H9 (cell line): Measurements from ENCODE around the gene ITPR1. TPM values are rescaled to one million over a fixed set of nuclear protein-coding genes. Genes with fewer than 3 reads are reported as not detected.

Experiments
- DNase-seq: peaks from one replicate; pipeline ENCODE4 v3.0.0-alpha.2; 2017
- H2AFZ ChIP-seq: one replicate; pipeline ENCODE4 v1.6.1; 2013; ENCODE audit warnings: mild to moderate bottlenecking, low read length, control low read depth, moderate library complexity
- H2AK5ac ChIP-seq: 2 replicates; pipeline ENCODE4 v1.6.1; 2013; ENCODE audit warnings: low read length, control low read depth, mixed read lengths; ENCODE audit not compliant: insufficient read length
- H2BK120ac ChIP-seq: one replicate; pipeline ENCODE4 v1.6.1; 2013; ENCODE audit warnings: low read depth, mild to moderate bottlenecking, low read length, control low read depth, inconsistent platforms; ENCODE audit not compliant: poor library complexity, severe bottlenecking
- H2BK12ac ChIP-seq: 2 replicates; pipeline ENCODE4 v1.6.1; 2013; ENCODE audit warnings: low read length, control low read depth, mixed read lengths, low read depth; ENCODE audit not compliant: insufficient read length
- H2BK15ac ChIP-seq: 2 replicates; pipeline ENCODE4 v1.6.1; 2013; ENCODE audit warnings: low read depth, low read length, control low read depth
- H2BK20ac ChIP-seq: one replicate; pipeline ENCODE4 v1.6.1; 2013; ENCODE audit warnings: low read depth, mild to moderate bottlenecking, low read length, control low read depth, inconsistent platforms; ENCODE audit not compliant: poor library complexity, severe bottlenecking
- H2BK5ac ChIP-seq: 2 replicates; pipeline ENCODE4 v1.6.1; 2013; ENCODE audit warnings: low read length, control low read depth, mixed read lengths; ENCODE audit not compliant: insufficient read length
- H3K14ac ChIP-seq: 2 replicates; pipeline ENCODE4 v1.6.1; 2013; ENCODE audit warnings: low read length, control low read depth; ENCODE audit not compliant: insufficient read depth
- H3K18ac ChIP-seq: 2 replicates; pipeline ENCODE4 v1.6.1; 2013; ENCODE audit warnings: low read depth, mild to moderate bottlenecking, mixed read lengths, low read length, control low read depth; ENCODE audit not compliant: insufficient read length
- H3K23ac ChIP-seq: 2 replicates; pipeline ENCODE4 v1.6.1; 2013; ENCODE audit warnings: low read length, control low read depth, mixed read lengths, low read depth; ENCODE audit not compliant: insufficient read length
- H3K23me2 ChIP-seq: 2 replicates; pipeline ENCODE4 v1.6.1; 2013; ENCODE audit warnings: low read depth, mild to moderate bottlenecking, mixed read lengths, low read length, control low read depth; ENCODE audit not compliant: insufficient read length, poor library complexity, severe bottlenecking
- H3K27ac ChIP-seq: 2 replicates; pipeline ENCODE4 v1.5.1; 2013; ENCODE audit warnings: low read length, control low read depth, mixed read lengths, low read depth; ENCODE audit not compliant: insufficient read length
- H3K27me3 ChIP-seq: 2 replicates; pipeline ENCODE4 v1.6.1; 2013; ENCODE audit warnings: low read length, control low read depth, inconsistent platforms; ENCODE audit not compliant: insufficient read depth
- H3K4ac ChIP-seq: 2 replicates; pipeline ENCODE4 v1.6.1; 2013; ENCODE audit warnings: low read depth, mild to moderate bottlenecking, control low read depth, inconsistent platforms, low read length, moderate library complexity
- H3K4me1 ChIP-seq: 2 replicates; pipeline ENCODE4 v1.6.1; 2013; ENCODE audit warnings: low read length, control low read depth, inconsistent platforms; ENCODE audit not compliant: insufficient read depth
- H3K4me2 ChIP-seq: 2 replicates; pipeline ENCODE4 v1.6.1; 2013; ENCODE audit warnings: low read length, control low read depth, mixed read lengths; ENCODE audit not compliant: insufficient read length, insufficient read depth
- H3K56ac ChIP-seq: 2 replicates; pipeline ENCODE4 v1.6.1; 2013; ENCODE audit warnings: low read depth, mild to moderate bottlenecking, mixed read lengths, low read length, control low read depth; ENCODE audit not compliant: insufficient read length
- H3K79me1 ChIP-seq: 2 replicates; pipeline ENCODE4 v1.6.1; 2013; ENCODE audit warnings: low read depth, mild to moderate bottlenecking, moderate library complexity, low read length, control low read depth, inconsistent platforms; ENCODE audit not compliant: insufficient read depth, poor library complexity, severe bottlenecking
- H3K79me2 ChIP-seq: 2 replicates; pipeline ENCODE4 v1.6.1; 2013; ENCODE audit warnings: low read length, control low read depth, inconsistent platforms; ENCODE audit not compliant: insufficient read depth
- H3K9ac ChIP-seq: 2 replicates; pipeline ENCODE4 v1.6.1; 2013; ENCODE audit warnings: low read length, control low read depth, mixed read lengths; ENCODE audit not compliant: insufficient read length; ENCODE audit errors: extremely low read depth
- H3K9me3 ChIP-seq: one replicate; pipeline ENCODE4 v1.6.1; 2013; ENCODE audit warnings: low read depth, low read length, inconsistent platforms; ENCODE audit not compliant: control insufficient read depth
- H3T11ph ChIP-seq: one replicate; pipeline ENCODE4 v1.6.1; 2013; ENCODE audit warnings: mild to moderate bottlenecking, low read length, control low read depth, inconsistent platforms
- H4K20me1 ChIP-seq: one replicate; pipeline ENCODE4 v1.6.1; 2013; ENCODE audit not compliant: control insufficient read depth, insufficient read length, insufficient read depth
- H4K5ac ChIP-seq: 2 replicates; pipeline ENCODE4 v1.6.1; 2013; ENCODE audit warnings: low read depth, mild to moderate bottlenecking, mixed read lengths, low read length, control low read depth; ENCODE audit not compliant: insufficient read length
- H4K8ac ChIP-seq: replicated peaks from 2 replicates; pipeline ENCODE4 v1.6.1; 2013; ENCODE audit warnings: low read length, control low read depth, mixed read lengths, low read depth; ENCODE audit not compliant: insufficient read length
- H4K91ac ChIP-seq: 2 replicates; pipeline ENCODE4 v1.6.1; 2013; ENCODE audit warnings: low read depth, mild to moderate bottlenecking, moderate library complexity, mixed read lengths, low read length, control low read depth; ENCODE audit not compliant: insufficient read length
- H3K27ac Mint-ChIP-seq, 3 experiments: 2 replicates in 2 of 3; 3 replicates in 1 of 3; pipeline ENCODE4 v1.8.0; 2020 to 2021; ENCODE audit warnings: mixed read lengths in 3 of 3, mild to moderate bottlenecking in 1 of 3, moderate library complexity in 1 of 3
- H3K27me3 Mint-ChIP-seq: 2 replicates; pipeline ENCODE4 v1.8.0; 2021; ENCODE audit warnings: low read depth, mild to moderate bottlenecking, moderate library complexity, mixed read lengths
- H3K36me3 Mint-ChIP-seq, 3 experiments: 2 replicates in 2 of 3; 3 replicates in 1 of 3; pipeline ENCODE4 v1.8.0; 2020 to 2021; ENCODE audit warnings: low read depth in 3 of 3, mixed read lengths in 3 of 3; ENCODE audit not compliant: insufficient read depth in 1 of 3
- H3K4me1 Mint-ChIP-seq, 2 experiments: 2 replicates each; pipeline ENCODE4 v1.8.0; 2020; ENCODE audit warnings: mixed read lengths in 2 of 2
- H3K4me3 Mint-ChIP-seq, 2 experiments: 2 replicates in 1 of 2; 3 replicates in 1 of 2; pipeline ENCODE4 v1.8.0; 2020 to 2021; ENCODE audit warnings: mild to moderate bottlenecking in 2 of 2, mixed read lengths in 2 of 2, moderate library complexity in 1 of 2
- H3K9me3 Mint-ChIP-seq, 2 experiments: 2 replicates in 1 of 2; 3 replicates in 1 of 2; pipeline ENCODE4 v1.8.0; 2020; ENCODE audit warnings: mild to moderate bottlenecking in 2 of 2, mixed read lengths in 2 of 2, moderate library complexity in 1 of 2
- WGBS: extraction: QIAGEN DNeasy Blood & Tissue Kit; methylation state at CpG from one replicate; pipeline ENCODE4 v1.1.7; 2013; ENCODE audit warnings: missing lambda C conversion rate, low lambda C conversion rate, mixed read lengths; ENCODE audit not compliant: insufficient read length; ENCODE audit errors: extremely low coverage; 5-methylcytosine and 5-hydroxymethylcytosine counted together
- total RNA-seq: library from RNA; stranded (reverse); gene quantifications from 2 replicates; pipeline ENCODE4 v1.2.1, GENCODE V29; 2021
- TF ChIP-seq, protein P1 (sequence below): fragments of 200-600 bp; sonication (generic); conservative IDR thresholded peaks from 3 replicates; pipeline ENCODE4 v1.8.0; 2021; ENCODE audit warnings: antibody characterized with exemption, mild to moderate bottlenecking

The ITPR1 gene
- total RNA-seq, 1 experiment from 2014 or later = 4.2 TPM

DNA sequence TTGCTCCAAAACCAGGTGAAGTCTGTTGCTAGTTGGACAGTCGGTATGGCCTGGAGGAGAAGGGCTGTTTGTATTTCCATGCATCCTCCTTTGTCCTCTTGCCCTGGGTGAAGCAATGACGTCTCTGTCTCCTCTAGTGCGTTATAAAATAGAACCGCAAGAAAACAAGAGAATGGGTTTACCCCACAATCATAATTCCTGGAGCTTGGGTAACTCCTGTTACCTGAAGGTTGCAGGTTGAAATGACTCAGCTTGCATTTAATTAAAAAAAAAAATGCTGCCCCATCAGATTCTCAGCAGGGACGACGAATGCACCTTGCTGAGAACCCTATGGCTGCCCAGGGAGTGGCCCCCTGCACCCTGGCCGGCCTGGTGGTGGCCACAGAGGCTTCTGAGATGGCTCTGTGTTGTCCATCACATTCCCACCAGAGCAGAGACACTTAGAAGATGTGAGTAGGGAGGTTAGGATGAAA, 257.9 kb downstream of the ITPR1 start:
- H3K56ac ChIP-seq = no peak overlapping the region
- no peak overlapping the region for H3K4me2 ChIP-seq
- peaks cover 2% of the 10 kb centered on the region; the same call in 1 of the 2 replicates for H3K4me1 ChIP-seq
- no peak overlapping the region for H2BK20ac ChIP-seq
- H3K79me2 ChIP-seq = no peaks in the 10 kb centered on the region
- no peaks in the 10 kb centered on the region for H3K9me3 ChIP-seq
- H3K27me3 ChIP-seq = no peaks in the 10 kb centered on the region
- H2AFZ ChIP-seq = no peak overlapping the region
- no peak overlapping the region for H3K4ac ChIP-seq
- H3K23ac ChIP-seq = no peak overlapping the region
- H3K14ac ChIP-seq = no peak overlapping the region
- H3K9ac ChIP-seq = no peak overlapping the region
- no peak overlapping the region for H4K91ac ChIP-seq
- no peaks in the 10 kb centered on the region for H3K79me1 ChIP-seq
- no peak overlapping the region for H2AK5ac ChIP-seq
- no peaks in the 10 kb centered on the region for H4K20me1 ChIP-seq
- no peaks in the 10 kb centered on the region for H3K23me2 ChIP-seq
- no peak for DNase-seq
- H4K5ac ChIP-seq = no peak overlapping the region
- TF ChIP-seq, protein P1, sequence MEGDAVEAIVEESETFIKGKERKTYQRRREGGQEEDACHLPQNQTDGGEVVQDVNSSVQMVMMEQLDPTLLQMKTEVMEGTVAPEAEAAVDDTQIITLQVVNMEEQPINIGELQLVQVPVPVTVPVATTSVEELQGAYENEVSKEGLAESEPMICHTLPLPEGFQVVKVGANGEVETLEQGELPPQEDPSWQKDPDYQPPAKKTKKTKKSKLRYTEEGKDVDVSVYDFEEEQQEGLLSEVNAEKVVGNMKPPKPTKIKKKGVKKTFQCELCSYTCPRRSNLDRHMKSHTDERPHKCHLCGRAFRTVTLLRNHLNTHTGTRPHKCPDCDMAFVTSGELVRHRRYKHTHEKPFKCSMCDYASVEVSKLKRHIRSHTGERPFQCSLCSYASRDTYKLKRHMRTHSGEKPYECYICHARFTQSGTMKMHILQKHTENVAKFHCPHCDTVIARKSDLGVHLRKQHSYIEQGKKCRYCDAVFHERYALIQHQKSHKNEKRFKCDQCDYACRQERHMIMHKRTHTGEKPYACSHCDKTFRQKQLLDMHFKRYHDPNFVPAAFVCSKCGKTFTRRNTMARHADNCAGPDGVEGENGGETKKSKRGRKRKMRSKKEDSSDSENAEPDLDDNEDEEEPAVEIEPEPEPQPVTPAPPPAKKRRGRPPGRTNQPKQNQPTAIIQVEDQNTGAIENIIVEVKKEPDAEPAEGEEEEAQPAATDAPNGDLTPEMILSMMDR = no peak
- no peak overlapping the region for H2BK12ac ChIP-seq
- Mint-ChIP-seq H3K9me3 (no peaks in the 10 kb centered on the region), H3K27ac (peak overlapping the region in 1 of 3 experiments; percentile 31; a peak in 2 of 7 replicates), H3K27me3 (no peaks in the 10 kb centered on the region), H3K4me1 (peaks cover 13 to 17% of the 10 kb centered on the region in 2 experiments), H3K4me3 (no peak overlapping the region), H3K36me3 (peaks cover 0 to 2% (median 0%) of the 10 kb centered on the region in 3 experiments; a peak in 2 of 7 replicates)
- whole genome bisulfite sequencing = no CpG with 5 or more reads among the region's 7 CpGs
- no peak overlapping the region for H4K8ac ChIP-seq
- H3K18ac ChIP-seq = no peak overlapping the region
- no peak overlapping the region for H2BK5ac ChIP-seq
- no peak overlapping the region for H2BK15ac ChIP-seq
- no peak overlapping the region for H2BK120ac ChIP-seq
- no peak overlapping the region for H3T11ph ChIP-seq
- no peak overlapping the region for H3K27ac ChIP-seq
